IPS DF 6.9 (cell line): Measurements from ENCODE around the gene IFT22.

ENCODE experiments used
- DNase-seq: peaks from one replicate; pipeline ENCODE4 v3.0.0-alpha.2; 2013; ENCODE audit warnings: low read depth, low spot score
- H3K27ac ChIP-seq: one replicate; pipeline ENCODE4 v1.5.1; 2013; ENCODE audit warnings: low read length, control low read depth
- H3K27me3 ChIP-seq: 2 replicates; pipeline ENCODE4 v1.6.1; 2013; ENCODE audit warnings: mild to moderate bottlenecking, low read length; ENCODE audit not compliant: control insufficient read depth, insufficient read depth
- H3K36me3 ChIP-seq: 2 replicates; pipeline ENCODE4 v1.6.1; 2013; ENCODE audit warnings: low read length; ENCODE audit not compliant: control insufficient read depth, insufficient read depth
- H3K4me1 ChIP-seq: 2 replicates; pipeline ENCODE4 v1.6.1; 2013; ENCODE audit warnings: low read length; ENCODE audit not compliant: control insufficient read depth, insufficient read depth
- H3K4me3 ChIP-seq: 2 replicates; pipeline ENCODE4 v1.5.1; 2013; ENCODE audit warnings: mild to moderate bottlenecking, low read length
- H3K9me3 ChIP-seq: 2 replicates; pipeline ENCODE4 v1.6.1; 2013; ENCODE audit warnings: low read length, inconsistent platforms; ENCODE audit not compliant: control insufficient read depth, insufficient read depth
- WGBS: extraction: QIAGEN DNeasy Blood & Tissue Kit; methylation state at CpG from one replicate; pipeline ENCODE4 v1.1.7; 2013; ENCODE audit warnings: mixed read lengths, missing lambda C conversion rate; ENCODE audit not compliant: insufficient read length, insufficient coverage; 5-methylcytosine and 5-hydroxymethylcytosine counted together

Gene IFT22

DNA sequence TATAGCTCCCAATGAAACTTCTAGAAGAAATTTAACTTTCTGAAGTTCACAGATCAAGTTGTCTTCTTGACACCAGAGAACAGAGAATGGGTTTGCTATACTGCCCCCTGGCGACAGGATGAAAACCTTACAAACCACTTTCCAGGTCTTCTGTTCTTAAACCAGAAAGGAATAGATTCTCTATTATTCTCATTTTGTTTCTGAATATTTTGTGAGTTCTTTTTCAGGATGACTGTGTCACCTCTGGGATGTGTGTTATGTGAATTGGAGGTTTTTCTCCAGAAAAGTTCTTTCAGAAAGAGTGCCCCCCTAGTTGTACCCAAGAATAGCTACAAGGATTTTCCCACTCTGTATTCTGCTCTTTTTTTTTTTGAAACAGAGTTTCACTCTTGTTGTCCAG is 6.3 kb downstream of the IFT22 start:
- no peaks in the 10 kb centered on the region for H3K9me3 ChIP-seq
- no peak overlapping the region for H3K27ac ChIP-seq
- peaks cover 9% of the 10 kb centered on the region; the same call in 1 of the 2 replicates for H3K36me3 ChIP-seq
- H3K27me3 ChIP-seq = no peaks in the 10 kb centered on the region
- WGBS = no CpG with 5 or more reads among the region's 1 CpG
- H3K4me1 ChIP-seq = no peaks in the 10 kb centered on the region
- DNase-seq = no peak
- H3K4me3 ChIP-seq = no peak overlapping the region

DNA sequence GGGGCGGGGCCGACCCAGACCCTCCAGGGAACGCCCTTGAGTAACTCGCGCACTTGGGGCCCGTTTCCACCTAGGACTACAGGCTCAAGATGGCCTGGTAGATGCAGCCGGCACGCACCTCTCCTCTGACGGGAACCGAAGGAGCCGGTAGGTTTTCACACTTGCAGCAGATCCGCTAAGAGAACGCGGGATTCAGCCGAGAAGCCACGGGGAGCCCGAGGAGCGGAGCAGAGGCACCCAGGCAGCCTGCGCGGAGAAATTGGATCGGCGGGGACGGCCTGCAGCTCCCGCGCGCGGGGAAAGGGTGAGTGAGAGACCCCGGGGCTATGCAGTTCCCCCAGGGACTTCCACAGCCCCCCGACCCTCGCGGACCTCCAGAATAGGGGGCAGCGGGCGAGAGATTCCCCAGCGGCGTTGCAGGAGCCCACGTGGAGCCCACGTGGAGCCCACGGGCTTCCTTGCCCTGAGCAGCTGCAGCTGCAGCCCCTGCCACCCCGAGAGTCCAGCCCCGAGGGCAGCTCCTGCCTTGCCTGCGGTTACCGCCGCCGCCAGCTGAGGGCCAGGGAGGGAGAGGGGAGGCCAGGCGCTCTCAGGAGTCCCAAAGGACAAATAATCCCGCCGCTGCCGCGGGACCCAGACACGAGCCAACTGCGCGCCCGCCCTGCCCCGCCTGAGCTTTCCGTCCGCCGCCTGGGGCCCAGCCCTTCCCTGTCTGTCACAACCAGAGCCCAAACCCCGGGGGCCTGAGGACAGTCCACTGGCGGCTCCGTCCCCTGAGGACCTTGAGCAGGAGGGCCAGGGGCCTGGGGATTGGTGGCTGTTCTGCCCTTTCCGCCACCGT is 13.1 kb downstream of the IFT22 start:
- no peak for DNase-seq
- Histone ChIP-seq H3K27ac (no peak overlapping the region), H3K36me3 (peaks cover 10% of the 10 kb centered on the region; the same call in 1 of the 2 replicates), H3K27me3 (no peaks in the 10 kb centered on the region), H3K4me3 (peak overlapping the region; percentile 95), H3K9me3 (no peaks in the 10 kb centered on the region), H3K4me1 (no peaks in the 10 kb centered on the region)
- no CpG with 5 or more reads among the region's 62 CpGs for WGBS

GRCh38 chr7:101306307-101306706 is 15.3 kb downstream of the IFT22 start:
- H3K9me3 ChIP-seq = no peaks in the 10 kb centered on the region
- H3K4me3 ChIP-seq = no peak overlapping the region
- DNase-seq = no peak
- WGBS = no CpG with 5 or more reads among the region's 9 CpGs
- no peaks in the 10 kb centered on the region for H3K27me3 ChIP-seq
- H3K36me3 ChIP-seq = peaks cover 9% of the 10 kb centered on the region; the same call in 1 of the 2 replicates
- H3K27ac ChIP-seq = no peak overlapping the region
- no peaks in the 10 kb centered on the region for H3K4me1 ChIP-seq

GRCh38 chr7:101303102-101303701 is 18.4 kb downstream of the IFT22 start:
- Histone ChIP-seq H3K9me3 (no peaks in the 10 kb centered on the region), H3K27me3 (no peaks in the 10 kb centered on the region), H3K36me3 (peaks cover 2% of the 10 kb centered on the region; the same call in 1 of the 2 replicates), H3K27ac (no peak overlapping the region), H3K4me1 (no peaks in the 10 kb centered on the region; the same call in 1 of the 2 replicates), H3K4me3 (peak overlapping the region; percentile 51; the same call in 1 of the 2 replicates)
- DNase-seq = no peak
- no CpG with 5 or more reads among the region's 40 CpGs for WGBS

- WGBS = no CpG with 5 or more reads among the region's 37 CpGs
Observed at GRCh38 chr7:101302641-101303101, 18.9 kb downstream of the IFT22 start.

DNA sequence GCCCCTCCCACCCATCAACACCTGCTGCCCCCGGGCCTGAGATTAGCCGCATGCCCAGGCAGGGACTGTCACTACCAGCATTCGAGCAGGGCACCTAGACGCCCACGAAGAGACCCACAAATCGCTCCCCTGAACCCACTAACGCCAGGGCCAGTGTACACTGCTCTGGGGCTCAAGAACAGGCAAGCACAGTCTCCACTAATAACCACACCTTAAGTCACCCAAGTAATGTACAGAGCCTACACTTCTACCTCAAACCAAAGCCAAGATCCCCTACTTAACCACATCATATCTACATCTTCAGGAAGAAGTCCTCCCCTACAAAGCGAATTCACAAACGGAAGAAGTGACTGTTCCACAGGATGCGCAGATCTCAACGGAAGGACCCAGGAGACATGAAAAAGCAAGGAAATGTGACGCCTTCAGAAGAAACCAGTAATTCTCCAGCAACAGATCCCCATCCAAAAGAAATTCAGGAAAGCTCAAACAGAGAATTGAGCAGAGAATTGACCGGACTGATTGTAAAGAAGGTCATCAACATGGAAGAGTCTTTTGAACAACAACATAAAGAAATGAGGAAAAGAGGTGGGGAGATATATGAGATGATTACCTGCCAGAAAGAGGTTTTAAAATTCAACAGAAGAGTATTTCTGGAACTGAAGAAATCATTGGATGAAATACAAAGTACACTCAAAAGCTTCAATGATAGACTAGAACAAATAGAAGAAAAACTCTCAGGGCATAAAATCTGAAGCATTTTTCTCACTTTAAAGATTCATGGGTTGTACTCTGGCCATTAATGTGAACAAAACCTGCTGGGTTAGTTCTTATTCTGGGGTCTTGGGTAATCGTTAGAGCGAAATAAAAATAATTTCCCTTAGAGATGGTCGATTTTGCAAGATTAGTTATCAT is 20.9 kb downstream of the IFT22 start:
- no CpG with 5 or more reads among the region's 16 CpGs for WGBS
- peak overlapping the region; percentile 73 for H3K4me3 ChIP-seq
- H3K27ac ChIP-seq = no peak overlapping the region
- peaks cover 2% of the 10 kb centered on the region; the same call in 1 of the 2 replicates for H3K36me3 ChIP-seq
- DNase-seq = no peak
- H3K9me3 ChIP-seq = no peaks in the 10 kb centered on the region
- no peaks in the 10 kb centered on the region for H3K27me3 ChIP-seq
- no peaks in the 10 kb centered on the region; the same call in 1 of the 2 replicates for H3K4me1 ChIP-seq

More at GRCh38 chr7:101302641-101303101, 18.9 kb downstream of the IFT22 start:
- DNase-seq = no peak
- Histone ChIP-seq H3K4me1 (no peaks in the 10 kb centered on the region; the same call in 1 of the 2 replicates), H3K9me3 (no peaks in the 10 kb centered on the region), H3K27ac (no peak overlapping the region), H3K36me3 (peaks cover 2% of the 10 kb centered on the region; the same call in 1 of the 2 replicates), H3K4me3 (peak overlapping the region; percentile 51; the same call in 1 of the 2 replicates), H3K27me3 (no peaks in the 10 kb centered on the region)

DNA sequence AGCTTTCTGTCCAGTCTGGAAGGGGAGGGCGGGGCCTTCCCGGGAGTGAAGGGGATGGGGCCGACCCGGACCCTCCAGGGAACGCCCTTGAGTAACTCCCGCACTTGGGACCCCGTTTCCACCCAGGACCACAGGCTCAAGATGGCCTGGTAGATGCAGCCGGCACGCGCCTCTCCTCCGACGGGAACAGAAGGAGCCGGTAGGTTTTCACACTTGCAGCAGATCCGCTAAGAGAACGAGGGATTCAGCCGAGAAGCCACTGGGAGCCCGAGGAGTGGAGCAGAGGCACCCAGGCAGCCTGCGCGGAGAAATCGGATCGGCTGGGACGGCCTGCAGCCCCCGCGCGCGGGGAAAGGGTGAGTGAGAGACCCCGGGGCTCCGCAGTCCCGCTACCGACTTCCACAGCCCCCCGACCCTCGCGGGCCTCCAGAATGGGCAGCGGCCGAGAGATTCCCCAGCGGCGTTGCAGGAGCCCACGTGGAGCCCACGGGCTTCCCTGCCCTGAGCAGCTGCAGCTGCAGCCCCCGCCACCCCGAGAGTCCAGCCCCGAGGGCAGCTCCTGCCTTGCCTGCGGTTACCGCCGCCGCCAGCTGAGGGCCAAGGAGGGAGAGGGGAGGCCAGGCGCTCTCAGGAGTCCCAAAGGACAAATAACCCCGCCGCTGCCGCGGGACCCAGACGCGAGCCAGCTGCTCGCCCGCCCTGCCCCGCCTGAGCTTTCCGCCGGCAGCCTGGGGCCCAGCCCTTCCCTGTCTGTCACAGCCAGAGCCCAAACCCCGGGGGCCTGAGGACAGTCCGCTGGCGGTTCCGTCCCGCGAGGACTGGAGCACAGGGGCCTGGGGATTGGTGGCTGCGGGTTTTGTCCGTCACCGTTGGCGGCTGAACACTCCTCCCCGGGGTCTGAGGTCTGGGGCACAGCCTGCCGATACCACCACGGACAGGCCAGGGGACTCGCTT is 21.8 kb downstream of the IFT22 start:
- DNase-seq = no peak
- WGBS = no CpG with 5 or more reads among the region's 72 CpGs
- H3K9me3 ChIP-seq = no peaks in the 10 kb centered on the region
- peaks cover 2% of the 10 kb centered on the region; the same call in 1 of the 2 replicates for H3K36me3 ChIP-seq
- H3K27me3 ChIP-seq = no peaks in the 10 kb centered on the region
- H3K27ac ChIP-seq = no peak overlapping the region
- H3K4me1 ChIP-seq = no peaks in the 10 kb centered on the region; the same call in 1 of the 2 replicates
- peak overlapping the region; percentile 73 for H3K4me3 ChIP-seq

GRCh38 chr7:101294832-101295121 is 26.8 kb downstream of the IFT22 start:
- Histone ChIP-seq H3K36me3 (no peaks in the 10 kb centered on the region), H3K27ac (peak overlapping the region; percentile 89), H3K4me1 (peaks cover 3% of the 10 kb centered on the region; the same call in 1 of the 2 replicates), H3K4me3 (no peak overlapping the region), H3K27me3 (no peaks in the 10 kb centered on the region), H3K9me3 (no peaks in the 10 kb centered on the region)
- no peak for DNase-seq
- WGBS = no CpG with 5 or more reads among the region's 8 CpGs

DNA sequence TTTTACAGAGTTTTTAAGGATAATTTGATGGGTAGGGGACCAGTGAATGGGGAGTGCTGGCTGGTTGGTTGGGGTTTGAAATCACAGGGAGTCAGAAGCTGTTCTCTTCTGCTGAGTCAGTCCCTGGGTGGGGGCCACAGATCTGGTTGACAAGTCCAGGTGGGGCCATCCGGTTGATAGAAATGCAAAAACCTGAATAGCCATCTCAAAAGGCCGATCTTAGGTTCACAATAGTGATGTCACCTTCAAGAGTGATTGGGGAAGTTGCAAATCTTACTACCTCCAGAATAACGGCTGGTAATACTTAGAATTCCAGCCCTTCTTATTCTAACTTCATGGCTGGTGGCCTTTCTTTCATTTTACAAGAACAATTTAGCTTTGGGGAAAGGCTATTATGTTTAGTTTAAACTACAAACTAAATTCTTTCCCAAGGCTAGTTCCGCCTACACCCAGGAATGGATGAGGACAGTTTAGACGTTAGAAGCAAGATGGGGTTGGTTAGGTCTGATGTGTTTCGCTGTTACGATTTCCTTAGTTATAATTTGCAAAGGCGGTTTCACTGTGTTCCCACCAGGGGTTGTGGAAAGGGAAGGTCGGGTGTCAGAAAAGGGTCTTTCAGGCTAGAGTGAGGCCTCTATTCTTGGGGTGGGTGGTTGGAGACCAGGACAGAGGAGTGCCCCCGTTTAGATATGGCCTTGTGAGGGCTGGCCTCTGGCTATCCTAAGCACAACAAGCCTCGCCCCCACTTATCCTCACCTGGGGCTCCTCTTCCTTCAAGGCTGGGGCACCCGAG is 27.4 kb downstream of the IFT22 start:
- H3K27ac ChIP-seq = peak overlapping the region; percentile 89
- DNase-seq = peak; percentile 98
- no CpG with 5 or more reads among the region's 12 CpGs for WGBS
- no peaks in the 10 kb centered on the region for H3K36me3 ChIP-seq
- H3K9me3 ChIP-seq = no peaks in the 10 kb centered on the region
- H3K4me1 ChIP-seq = peaks cover 5% of the 10 kb centered on the region; the same call in 1 of the 2 replicates
- no peaks in the 10 kb centered on the region for H3K27me3 ChIP-seq
- H3K4me3 ChIP-seq = no peak overlapping the region
